ENCODE data around the gene FAM3C.
A peak's percentile ranks its signal among the peaks of the same experiment; 100 is the strongest.

FAM3C gene

DNA sequence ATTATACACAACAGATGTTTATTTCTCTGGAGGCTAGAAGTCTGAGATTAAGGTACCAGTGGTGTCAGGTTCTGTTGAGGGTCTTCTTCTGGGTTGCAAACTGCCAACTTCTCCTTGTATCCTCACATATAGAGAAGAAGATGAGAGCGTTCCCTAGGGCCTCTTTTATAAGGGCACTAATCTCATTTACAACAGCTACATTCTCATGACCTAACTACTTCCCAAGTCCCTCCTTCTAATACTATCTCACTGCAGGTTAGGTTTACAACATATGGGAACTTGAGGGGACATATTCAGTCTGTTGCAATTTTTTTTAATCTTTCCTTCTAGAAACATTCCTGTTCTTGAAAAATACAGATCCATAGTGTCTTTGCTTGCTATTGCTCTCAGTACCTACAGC is 18.3 kb upstream of the FAM3C start:
- TF ChIP-seq ZFP3 (CRISPR knock-in tag; IDR thresholded peaks at IDR 0.05) (no peak), ZNF8 (CRISPR knock-in tag; IDR thresholded peaks at IDR 0.05) (no peak), BACH2 (CRISPR knock-in tag; IDR thresholded peaks at IDR 0.05; ENCODE audit: borderline replicate concordance) (no peak), SNAI2 (CRISPR knock-in tag; IDR thresholded peaks at IDR 0.05) (no peak), CSDC2 (CRISPR knock-in tag; IDR thresholded peaks at IDR 0.05) (no peak), ZNF565 (CRISPR knock-in tag; conservative IDR thresholded peaks at IDR 0.05; ENCODE audit: low read depth) (no peak), ZC3H10 (CRISPR knock-in tag; IDR thresholded peaks at IDR 0.05) (no peak), OSR1 (CRISPR knock-in tag; IDR thresholded peaks at IDR 0.05) (no peak), TCF4 (CRISPR knock-in tag; IDR thresholded peaks at IDR 0.05; ENCODE audit: borderline replicate concordance) (no peak), ESRRG (CRISPR knock-in tag; IDR thresholded peaks at IDR 0.05) (no peak), GLIS3 (CRISPR knock-in tag; IDR thresholded peaks at IDR 0.05) (no peak), ZFP30 (CRISPR knock-in tag; IDR thresholded peaks at IDR 0.05) (no peak), ISL1 (CRISPR knock-in tag; IDR thresholded peaks at IDR 0.05) (no peak)
- TF ChIP-seq, protein P1, sequence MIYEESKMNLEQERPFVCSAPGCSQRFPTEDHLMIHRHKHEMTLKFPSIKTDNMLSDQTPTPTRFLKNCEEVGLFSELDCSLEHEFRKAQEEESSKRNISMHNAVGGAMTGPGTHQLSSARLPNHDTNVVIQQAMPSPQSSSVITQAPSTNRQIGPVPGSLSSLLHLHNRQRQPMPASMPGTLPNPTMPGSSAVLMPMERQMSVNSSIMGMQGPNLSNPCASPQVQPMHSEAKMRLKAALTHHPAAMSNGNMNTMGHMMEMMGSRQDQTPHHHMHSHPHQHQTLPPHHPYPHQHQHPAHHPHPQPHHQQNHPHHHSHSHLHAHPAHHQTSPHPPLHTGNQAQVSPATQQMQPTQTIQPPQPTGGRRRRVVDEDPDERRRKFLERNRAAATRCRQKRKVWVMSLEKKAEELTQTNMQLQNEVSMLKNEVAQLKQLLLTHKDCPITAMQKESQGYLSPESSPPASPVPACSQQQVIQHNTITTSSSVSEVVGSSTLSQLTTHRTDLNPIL (CRISPR knock-in tag; IDR thresholded peaks at IDR 0.05; ENCODE audit: low read depth): no peak
- TF ChIP-seq, protein P2, sequence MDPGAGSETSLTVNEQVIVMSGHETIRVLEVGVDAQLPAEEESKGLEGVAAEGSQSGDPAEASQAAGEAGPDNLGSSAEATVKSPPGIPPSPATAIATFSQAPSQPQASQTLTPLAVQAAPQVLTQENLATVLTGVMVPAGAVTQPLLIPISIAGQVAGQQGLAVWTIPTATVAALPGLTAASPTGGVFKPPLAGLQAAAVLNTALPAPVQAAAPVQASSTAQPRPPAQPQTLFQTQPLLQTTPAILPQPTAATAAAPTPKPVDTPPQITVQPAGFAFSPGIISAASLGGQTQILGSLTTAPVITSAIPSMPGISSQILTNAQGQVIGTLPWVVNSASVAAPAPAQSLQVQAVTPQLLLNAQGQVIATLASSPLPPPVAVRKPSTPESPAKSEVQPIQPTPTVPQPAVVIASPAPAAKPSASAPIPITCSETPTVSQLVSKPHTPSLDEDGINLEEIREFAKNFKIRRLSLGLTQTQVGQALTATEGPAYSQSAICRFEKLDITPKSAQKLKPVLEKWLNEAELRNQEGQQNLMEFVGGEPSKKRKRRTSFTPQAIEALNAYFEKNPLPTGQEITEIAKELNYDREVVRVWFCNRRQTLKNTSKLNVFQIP (CRISPR knock-in tag; IDR thresholded peaks at IDR 0.05; ENCODE audit: borderline replicate concordance, low read depth): no peak
- TF ChIP-seq, protein P3, sequence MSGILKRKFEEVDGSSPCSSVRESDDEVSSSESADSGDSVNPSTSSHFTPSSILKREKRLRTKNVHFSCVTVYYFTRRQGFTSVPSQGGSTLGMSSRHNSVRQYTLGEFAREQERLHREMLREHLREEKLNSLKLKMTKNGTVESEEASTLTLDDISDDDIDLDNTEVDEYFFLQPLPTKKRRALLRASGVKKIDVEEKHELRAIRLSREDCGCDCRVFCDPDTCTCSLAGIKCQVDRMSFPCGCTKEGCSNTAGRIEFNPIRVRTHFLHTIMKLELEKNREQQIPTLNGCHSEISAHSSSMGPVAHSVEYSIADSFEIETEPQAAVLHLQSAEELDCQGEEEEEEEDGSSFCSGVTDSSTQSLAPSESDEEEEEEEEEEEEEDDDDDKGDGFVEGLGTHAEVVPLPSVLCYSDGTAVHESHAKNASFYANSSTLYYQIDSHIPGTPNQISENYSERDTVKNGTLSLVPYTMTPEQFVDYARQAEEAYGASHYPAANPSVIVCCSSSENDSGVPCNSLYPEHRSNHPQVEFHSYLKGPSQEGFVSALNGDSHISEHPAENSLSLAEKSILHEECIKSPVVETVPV (CRISPR knock-in tag; IDR thresholded peaks at IDR 0.05): no peak
- TF ChIP-seq, protein P4, sequence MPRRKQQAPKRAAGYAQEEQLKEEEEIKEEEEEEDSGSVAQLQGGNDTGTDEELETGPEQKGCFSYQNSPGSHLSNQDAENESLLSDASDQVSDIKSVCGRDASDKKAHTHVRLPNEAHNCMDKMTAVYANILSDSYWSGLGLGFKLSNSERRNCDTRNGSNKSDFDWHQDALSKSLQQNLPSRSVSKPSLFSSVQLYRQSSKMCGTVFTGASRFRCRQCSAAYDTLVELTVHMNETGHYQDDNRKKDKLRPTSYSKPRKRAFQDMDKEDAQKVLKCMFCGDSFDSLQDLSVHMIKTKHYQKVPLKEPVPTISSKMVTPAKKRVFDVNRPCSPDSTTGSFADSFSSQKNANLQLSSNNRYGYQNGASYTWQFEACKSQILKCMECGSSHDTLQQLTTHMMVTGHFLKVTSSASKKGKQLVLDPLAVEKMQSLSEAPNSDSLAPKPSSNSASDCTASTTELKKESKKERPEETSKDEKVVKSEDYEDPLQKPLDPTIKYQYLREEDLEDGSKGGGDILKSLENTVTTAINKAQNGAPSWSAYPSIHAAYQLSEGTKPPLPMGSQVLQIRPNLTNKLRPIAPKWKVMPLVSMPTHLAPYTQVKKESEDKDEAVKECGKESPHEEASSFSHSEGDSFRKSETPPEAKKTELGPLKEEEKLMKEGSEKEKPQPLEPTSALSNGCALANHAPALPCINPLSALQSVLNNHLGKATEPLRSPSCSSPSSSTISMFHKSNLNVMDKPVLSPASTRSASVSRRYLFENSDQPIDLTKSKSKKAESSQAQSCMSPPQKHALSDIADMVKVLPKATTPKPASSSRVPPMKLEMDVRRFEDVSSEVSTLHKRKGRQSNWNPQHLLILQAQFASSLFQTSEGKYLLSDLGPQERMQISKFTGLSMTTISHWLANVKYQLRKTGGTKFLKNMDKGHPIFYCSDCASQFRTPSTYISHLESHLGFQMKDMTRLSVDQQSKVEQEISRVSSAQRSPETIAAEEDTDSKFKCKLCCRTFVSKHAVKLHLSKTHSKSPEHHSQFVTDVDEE (CRISPR knock-in tag; IDR thresholded peaks at IDR 0.05): no peak
- TF ChIP-seq, protein P5, sequence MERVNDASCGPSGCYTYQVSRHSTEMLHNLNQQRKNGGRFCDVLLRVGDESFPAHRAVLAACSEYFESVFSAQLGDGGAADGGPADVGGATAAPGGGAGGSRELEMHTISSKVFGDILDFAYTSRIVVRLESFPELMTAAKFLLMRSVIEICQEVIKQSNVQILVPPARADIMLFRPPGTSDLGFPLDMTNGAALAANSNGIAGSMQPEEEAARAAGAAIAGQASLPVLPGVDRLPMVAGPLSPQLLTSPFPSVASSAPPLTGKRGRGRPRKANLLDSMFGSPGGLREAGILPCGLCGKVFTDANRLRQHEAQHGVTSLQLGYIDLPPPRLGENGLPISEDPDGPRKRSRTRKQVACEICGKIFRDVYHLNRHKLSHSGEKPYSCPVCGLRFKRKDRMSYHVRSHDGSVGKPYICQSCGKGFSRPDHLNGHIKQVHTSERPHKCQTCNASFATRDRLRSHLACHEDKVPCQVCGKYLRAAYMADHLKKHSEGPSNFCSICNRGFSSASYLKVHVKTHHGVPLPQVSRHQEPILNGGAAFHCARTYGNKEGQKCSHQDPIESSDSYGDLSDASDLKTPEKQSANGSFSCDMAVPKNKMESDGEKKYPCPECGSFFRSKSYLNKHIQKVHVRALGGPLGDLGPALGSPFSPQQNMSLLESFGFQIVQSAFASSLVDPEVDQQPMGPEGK (CRISPR knock-in tag; IDR thresholded peaks at IDR 0.05; ENCODE audit: borderline replicate concordance): no peak
- ATAC-seq: no peak

DNA sequence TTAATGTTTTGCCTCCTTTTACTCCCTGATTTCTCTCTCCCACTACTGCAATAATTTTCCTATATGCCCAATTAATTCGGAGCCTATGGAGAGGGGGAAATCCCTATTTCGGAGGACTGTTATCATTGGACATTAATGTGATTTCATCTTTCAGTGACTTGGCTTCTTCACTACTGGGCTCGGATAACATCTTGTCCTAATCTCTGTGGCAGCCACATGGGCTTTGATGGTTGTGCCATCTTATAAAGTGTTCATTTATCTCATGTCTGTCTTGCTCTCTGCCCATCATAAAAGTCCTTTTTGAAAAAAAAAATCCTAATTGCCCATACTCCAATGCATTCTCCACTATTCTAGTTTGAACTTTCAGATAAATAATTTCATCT is 15.5 kb upstream of the FAM3C start:
- ATAC-seq: no peak
- TF ChIP-seq GLIS3 (CRISPR knock-in tag; IDR thresholded peaks at IDR 0.05) (no peak), TCF4 (CRISPR knock-in tag; IDR thresholded peaks at IDR 0.05; ENCODE audit: borderline replicate concordance) (peak; percentile 18; the same call in 1 of the 2 replicates), CSDC2 (CRISPR knock-in tag; IDR thresholded peaks at IDR 0.05) (no peak), ARNTL (CRISPR knock-in tag; IDR thresholded peaks at IDR 0.05; ENCODE audit: borderline replicate concordance, low read depth) (no peak)
- TF ChIP-seq, protein P4 (CRISPR knock-in tag; IDR thresholded peaks at IDR 0.05): 0 out of 2 replicates have a peak, but pooled peaks have one; percentile 44
- TF ChIP-seq, protein P3 (CRISPR knock-in tag; IDR thresholded peaks at IDR 0.05): no peak

Data from SK-N-SH treated with all-trans-retinoic acid at 6 μM for 48 hours (cell line).